GM19372 (cell line): ENCODE measurements around the gene CORO6.
A peak's percentile ranks its signal among the peaks of the same experiment; 100 is the strongest.

Experiments
- ATAC-seq: cut with Tn5 transposase; IDR thresholded peaks from one replicate; pipeline ENCODE4 v1.9.1; 2021; ENCODE audit warnings: mild to moderate bottlenecking, low read depth, moderate library complexity; ENCODE audit not compliant: unreplicated experiment

CORO6 gene

DNA sequence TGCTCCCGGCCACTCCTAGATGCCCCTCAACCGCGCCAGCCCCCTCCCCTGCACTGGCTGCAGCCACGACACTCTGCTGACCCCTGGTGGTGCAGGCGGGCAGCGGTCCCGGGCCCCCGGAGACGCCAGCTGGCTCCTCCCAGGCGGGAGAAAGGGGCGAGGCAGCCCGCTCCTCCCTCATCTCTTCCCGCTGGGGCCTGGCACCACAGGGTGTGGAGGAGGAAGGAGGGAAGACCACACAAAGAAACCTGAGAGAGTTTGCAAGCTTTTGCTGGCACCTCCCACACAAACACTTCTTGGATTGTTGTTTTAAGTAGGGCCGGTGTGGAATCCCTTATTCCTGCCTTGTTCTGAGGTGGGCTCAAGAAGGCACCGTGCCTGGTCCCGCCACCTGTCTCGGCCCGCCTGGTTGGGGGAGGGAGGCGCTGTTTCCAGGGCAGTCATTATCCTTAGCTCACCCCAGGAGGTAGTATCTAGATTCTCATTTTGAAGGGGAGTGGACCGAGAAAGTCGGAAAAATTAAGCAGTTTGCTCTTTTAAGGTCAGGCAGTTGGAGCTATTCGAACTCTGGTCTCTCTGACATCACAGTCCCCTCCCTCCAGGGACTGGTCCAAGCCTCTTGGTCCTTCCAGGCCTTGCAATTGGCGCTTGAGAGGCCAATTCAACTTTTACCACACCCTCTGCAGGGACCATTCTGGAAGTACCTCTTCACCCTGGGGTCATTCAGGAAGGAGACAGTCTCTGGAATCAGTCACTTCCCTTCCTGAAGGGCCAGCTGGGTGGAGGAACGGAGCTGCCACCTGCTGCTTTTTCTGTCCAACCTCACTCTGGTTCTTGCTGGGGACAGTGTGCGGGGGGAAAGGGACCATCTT is 30.7 kb downstream of the CORO6 start:
- no peak for ATAC-seq

DNA sequence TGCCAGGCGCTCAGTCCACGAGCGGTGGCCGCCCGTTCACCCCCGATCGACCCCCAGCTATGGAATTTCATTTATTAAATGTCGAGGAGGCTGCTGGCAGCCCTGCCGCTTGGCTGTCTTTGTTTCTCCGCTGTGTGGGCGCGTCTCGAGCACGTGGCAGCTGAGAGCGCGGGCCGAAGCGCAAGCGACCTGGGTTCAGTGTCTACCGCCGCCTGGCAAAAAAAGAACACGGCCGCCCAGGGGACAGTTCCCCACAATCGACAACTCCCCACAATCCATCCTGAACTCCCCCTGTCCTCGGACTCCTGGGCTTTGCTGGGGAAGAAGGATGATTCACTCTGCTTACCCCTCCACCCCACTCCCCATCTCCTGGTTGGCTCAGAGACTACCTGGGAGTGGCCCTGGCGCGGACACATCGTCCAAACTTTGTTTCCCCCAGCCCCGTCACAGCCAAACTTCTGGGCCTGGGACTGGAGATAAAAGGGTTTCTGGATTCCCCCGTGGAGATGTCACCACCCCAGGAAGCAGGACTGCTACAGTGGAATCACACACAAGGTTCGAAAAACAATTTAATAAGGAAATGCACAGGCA is 31.5 kb downstream of the CORO6 start:
- no peak for ATAC-seq

DNA sequence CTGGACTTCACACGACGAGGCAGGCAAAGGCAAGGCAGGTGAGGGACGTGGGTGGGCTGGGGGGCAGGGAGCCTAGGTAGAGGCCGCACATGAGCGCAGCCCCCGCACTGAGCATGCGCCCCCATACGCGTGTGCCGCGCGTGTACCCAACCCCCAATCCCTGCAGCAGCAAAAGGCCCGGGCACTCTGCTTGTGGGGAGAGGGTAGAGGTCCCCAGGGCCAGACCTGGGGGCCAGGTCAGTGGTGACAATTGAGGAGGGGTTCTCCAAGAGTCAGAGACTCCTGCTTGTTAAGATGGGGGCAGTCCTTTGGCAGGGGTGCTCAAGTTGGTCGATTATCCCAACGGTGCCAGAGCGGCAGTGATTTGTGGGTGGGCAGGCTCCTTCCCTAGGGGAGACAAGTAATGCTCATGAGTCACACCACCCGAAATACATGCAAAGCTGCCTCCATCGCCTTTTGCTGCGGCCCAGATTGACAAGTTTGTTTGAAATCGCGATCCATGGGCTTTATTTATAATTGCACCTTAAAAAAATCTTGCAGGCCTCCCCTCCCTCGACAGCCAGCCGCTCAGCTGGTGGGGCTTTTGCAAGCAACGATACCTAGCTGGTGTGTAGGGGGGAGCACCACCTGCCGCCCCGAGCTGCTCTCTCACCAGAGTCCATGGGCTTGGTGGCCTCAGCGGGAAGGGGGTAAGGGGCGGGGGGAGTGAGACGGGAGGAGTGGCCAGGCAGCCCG is 32.1 kb downstream of the CORO6 start:
- no peak for ATAC-seq

DNA sequence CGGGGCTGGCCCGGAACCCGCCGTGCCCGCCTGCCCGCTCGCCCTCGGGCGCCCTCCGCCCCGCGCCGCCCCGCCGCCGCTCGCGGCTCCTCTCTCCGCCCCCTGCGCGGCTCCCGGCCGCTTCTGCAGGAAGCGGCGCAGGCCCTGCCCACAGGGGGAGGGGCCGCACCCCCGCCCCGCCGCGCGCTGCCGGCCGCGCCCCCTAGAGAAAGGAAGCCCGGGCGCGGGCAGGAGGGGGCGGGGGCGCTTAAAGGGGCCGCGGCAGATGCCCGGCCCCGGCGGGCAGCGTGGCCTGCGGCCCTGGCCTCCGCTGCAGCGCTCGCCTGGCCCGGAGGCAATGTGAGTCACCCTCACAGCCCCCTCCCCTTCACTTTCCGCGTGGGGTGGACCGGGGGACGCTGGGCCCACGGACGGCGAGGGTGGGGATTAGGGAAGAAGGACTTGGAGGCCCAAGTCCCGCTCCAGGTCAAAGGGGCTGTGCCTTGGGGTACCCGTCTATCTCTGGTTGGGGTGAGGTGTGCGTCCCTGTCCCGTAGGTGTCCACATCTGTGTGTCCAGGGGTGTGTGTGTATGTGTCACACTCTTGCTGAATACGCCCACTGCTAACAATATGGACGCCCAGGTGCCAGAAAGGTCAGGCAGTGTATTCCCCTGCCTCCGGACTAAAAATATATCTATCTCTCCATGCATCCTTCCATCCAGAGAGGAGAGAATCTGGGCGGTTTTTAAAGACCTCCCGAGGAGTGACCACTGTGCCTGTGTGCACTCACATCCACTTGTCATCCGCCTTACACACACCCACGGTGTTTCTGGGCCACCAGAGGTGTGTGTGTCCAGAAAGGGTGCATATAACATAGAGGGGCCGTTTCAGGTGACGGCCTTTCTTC is 32.9 kb downstream of the CORO6 start, which contains the start of gene GIT1:
TSS of gene GIT1 (minus strand) at position 125 of the 887 bp plus-strand sequence. CDS start 270 bp downstream, outside the sequence.
- peak; percentile 66 for ATAC-seq

DNA sequence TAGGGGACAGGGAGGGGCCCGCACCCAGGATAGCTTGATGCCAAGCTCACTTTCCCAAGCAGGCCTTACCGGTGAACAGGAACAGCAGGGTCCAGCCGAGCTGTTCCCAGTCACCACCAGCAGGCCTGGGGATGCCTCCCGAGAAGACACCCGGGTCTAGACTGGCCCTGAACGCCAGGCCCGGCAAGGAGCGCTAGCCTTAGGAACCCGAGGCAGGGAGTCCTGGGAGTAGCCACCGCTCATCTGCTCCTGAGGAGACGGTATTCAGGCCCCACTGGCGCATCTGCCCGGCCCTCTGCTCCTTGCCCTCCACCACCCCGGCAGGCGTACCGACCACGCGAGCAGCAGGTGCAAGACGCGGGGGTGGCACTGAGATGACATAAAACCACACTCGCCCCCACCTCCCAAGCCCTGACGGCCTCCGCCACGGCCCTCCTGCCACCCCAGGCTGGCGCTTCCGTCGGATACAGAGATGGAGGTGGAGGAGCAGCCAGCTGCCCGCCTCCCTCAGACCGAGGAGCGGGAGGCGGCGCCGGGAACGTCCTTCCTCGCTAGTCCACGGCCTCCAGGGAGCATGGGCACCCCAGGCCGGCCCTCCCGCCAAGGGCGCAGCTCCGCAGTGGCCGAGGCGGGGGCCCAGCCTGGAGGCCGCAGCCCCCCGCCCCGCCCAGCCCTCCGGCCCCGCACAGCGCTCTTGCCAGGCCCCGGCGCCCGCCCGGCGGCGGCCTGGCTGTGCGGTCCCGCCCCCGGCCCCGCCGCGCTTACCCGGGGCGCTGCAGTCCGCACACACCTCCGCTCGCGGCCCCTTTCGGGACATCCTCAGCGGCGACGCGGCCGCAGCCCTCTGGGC is 33.9 kb downstream of the CORO6 start:
- peak; percentile 15 for ATAC-seq

DNA sequence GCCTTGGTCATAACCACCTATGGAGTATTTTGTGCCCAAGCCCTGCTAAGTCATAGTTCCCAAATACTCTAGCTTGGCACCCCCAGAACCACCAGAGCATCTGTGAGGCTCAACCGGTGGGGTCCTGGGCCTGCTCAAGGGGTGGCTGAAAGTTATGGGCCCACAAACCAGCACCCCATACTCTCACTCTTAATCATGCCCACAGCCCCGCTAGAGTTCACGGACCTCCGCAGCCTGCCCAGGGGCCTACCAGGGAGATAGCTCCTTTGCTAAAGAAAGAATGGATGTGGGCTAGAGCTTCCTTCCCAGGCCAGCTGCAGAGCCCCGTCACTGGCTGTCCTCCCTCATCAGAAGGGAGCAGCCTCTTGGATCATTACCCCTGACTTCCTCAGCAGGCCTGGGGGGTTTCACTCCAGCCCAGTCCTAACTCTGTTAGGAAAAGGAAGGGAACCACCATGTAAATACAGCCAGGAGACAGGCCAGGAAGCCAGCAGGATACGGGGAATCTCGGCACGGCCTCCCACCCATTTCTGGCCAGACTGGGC is 34.6 kb downstream of the CORO6 start:
- ATAC-seq = no peak

DNA sequence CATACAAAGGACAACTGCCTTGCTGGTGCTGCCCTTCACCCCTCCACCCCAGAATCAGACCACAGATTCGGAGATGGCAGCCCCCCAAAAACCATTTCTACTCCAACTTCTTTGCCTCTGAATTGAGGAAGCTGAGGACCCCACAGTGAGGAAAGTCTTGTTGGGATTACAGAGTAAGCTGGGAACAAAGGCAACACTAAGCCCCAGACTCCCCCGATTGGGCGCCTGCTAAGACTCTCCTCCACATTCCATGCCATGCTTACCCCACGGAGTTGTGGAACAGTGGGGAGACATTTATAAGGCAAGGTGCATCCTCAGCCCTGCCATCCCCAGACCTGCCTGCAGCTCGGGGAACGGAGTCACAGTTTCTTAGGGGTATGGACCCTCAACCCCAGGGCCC is 35.1 kb downstream of the CORO6 start:
- no peak for ATAC-seq

DNA sequence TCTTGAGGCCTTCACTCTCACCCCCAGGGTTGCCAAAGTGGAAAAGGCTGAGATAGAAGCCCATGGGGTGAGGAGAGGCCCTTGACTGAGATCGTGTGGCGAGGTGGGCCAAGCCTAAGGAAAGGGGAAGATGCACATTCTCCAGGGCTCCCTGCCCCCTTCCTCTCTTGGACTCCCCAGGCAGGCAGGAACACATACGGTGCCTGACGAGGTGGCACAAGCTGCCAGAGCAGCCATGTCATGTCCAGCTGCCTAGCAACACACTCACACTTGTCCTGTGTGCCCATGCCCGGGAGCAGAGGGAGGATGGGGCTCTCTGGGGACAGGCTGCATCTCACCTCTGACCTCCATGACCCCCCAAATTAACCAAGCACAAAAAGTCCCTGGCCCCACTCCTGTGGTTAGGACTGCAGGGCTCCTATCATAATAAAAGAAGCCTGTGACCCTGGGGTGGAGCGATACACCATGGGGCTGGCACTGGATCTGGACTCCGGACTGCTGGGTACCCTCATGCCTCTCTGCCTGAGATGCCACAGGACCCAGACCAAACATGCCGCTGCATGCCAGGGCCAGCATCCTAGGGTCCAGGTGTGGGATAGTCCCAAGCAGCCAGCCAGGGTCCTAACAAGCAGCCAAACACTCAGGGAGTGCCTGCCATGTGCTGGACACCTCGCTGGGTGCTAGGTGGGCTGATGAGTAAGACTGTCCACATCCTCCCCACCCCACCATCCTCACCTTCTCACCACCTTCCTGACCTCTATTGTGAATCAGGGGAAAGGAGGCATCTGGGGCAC is 35.8 kb downstream of the CORO6 start:
- no peak for ATAC-seq

DNA sequence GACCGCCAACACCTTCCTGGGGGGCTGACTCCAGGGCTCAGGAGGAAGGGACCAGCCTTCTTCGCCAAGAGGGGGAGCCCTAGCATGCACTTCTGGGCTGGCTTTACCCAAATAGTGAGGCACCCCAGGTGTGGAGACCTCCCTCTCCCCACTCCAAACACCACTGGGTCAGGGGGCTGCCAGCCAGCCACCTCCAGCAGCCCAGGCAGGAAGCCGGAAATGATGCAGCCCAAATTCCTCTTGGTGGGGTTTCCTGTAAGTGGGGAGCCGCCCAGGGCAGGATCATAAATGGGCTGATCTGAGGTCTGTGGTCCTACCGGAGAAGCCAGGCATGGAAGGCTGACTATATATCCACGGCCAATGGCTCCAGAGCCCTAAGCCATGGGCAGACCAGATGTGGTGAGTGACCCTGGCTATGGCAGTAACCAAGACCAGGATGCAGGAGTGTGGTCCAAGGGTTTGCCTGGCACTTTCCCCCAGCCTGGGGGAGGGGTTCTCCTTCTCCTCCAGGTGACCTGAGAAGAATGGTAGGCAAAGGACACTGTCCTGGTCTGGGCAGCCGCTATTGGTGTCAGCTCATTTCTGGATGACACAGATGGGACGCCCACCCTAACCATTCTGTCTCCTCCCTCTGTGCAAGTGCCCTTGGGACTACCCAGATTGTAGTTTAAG is 37.5 kb downstream of the CORO6 start:
- no peak for ATAC-seq

DNA sequence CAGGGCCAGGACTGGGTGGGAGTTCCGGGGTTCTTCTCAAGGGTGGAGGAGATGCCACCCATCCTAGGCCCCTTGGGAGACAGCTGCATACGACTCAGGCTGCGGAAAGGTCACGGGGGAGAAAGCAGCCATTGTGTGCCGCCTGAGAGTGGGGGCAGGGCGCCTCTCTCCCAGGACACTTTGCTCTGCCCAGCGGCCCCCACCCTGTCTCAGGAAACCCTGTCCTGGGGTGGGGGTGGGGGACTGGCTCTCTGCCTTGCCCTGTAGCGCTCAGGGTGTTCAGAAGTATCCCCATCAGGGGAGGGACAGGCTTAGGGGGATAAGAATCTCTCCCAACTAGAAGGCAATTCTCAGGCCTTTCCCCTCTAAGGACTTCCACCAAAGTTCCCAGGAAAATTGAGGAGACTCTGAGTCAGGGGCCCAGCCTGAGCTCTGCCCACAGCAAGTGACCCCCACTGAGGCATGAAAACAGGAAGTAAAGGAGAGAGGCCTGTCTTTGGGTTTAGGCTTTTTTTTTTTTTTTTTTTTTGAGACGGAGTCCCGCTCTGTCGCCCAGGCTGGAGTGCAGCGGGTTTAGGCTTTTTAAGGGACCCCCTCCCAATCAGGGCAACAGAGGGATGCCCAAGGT is 38.1 kb downstream of the CORO6 start:
- ATAC-seq = no peak

DNA sequence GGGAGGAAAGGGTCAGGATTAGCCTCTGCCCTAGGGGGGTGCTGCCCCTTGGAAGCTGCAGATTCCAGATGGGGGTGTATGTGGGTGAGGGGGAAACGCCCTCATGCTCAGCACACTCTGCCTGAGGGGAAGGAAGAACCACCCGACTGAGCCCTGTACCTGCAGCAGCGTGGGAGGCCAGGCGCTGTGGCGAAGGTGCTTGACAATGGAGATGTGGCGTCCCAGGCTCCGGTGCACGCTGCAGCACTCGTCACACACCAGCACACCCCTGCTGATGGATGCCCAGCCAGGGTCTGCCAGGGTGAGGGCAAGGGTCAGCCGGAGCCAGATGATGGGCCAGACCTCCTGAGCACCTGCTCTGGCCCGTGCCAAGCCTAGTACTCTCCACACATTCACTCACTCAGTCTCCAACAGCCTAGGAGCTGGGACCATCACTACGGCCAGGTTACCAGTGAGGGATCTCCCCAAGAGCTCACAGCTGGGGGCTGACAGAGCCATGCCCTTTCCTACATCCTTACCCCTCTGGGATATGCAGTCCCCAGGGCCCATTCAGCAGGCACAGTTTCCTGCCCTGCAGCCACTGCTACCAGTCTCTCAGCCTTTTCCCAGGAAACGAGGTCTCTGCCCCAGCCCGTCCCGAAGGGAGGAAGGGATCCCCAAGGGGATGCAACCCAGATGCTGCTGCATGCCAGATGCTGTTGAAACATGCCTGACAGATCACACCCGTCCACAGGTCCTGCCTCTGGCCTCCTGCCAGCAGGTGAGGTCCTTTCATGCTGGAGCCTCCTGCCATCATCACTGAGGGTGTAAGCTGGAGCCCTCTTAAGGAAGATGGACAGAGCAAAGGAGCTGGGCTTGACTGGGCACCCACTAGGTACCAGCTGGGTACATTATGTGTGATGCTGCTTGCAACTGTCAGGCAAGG is 39.1 kb downstream of the CORO6 start:
- ATAC-seq = no peak

DNA sequence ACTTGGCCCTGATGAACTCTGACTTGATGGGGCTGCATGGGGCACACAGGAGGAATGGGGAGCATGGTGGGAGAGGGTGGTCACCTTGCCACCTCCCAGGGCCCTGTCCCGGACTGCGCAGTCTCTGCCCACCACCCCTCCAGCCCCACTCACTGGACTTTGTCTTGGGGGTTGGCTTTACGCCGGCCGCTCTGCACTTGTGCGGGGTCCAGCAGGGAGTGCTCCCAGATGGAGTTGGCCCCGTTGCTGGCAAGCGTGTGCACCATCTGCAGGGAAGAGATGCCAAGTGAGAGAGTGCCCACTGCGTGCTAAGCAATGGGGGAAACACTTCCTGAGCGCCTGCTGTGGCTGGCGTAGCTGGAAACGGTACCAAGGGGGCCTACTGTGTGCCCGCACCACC is 39.9 kb downstream of the CORO6 start:
- no peak for ATAC-seq

DNA sequence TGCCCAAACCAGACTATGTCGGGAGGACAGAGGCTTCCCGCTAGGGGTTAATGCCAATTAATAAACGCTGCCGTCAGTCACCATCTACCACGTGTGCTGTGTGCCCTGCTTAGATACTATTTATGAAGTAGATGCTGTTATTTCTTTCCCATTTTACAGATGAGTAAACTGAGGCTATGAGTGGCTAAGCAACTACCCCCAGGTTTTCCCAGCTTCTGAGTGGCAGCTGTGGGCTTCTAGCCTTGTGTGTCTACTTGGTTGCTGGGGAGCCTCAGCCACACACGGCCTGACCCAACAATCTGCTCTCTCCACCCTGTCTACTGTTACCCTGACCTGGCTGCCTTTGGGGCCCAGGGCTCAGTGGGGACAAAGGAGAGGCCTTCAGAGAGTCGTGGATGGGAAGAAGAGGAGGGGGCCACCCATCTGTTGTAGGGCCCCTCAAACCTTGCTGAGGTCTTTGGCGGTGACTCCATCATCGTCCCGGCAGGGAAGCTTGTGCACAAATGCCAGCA is 40.4 kb downstream of the CORO6 start:
- ATAC-seq = no peak

DNA sequence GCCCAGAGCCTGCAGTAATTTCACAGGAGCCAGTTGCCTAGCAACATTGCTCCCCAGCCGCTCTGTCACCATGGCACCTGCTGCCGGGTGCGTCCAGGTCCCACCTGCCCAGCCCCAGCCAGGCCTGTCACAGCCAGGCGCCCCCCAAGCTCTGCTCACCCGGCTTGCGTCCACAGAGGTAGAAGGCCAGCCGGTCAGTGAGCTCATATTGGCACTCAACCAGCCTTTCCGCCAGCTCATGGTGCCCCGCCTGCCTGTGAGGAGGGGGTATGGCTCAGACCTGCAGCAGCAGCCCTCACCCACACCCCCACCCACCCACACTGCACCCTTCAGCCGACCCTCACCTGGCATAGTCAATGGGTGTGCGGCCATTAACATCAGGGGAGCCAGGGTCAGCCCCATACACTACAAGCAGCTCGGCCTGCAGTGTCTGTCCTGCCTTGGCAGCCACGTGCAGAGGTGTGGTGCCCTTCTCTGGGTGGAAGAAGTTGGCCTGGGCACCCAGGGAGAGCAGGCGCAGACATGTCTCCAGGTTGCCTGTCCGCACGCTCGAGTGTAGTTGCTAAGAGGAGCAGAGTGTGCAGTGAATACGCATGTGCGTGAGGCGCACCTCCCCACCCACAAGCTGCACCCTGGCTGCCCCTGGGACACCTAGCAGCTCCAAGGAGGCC is 41.0 kb downstream of the CORO6 start:
- ATAC-seq = no peak

DNA sequence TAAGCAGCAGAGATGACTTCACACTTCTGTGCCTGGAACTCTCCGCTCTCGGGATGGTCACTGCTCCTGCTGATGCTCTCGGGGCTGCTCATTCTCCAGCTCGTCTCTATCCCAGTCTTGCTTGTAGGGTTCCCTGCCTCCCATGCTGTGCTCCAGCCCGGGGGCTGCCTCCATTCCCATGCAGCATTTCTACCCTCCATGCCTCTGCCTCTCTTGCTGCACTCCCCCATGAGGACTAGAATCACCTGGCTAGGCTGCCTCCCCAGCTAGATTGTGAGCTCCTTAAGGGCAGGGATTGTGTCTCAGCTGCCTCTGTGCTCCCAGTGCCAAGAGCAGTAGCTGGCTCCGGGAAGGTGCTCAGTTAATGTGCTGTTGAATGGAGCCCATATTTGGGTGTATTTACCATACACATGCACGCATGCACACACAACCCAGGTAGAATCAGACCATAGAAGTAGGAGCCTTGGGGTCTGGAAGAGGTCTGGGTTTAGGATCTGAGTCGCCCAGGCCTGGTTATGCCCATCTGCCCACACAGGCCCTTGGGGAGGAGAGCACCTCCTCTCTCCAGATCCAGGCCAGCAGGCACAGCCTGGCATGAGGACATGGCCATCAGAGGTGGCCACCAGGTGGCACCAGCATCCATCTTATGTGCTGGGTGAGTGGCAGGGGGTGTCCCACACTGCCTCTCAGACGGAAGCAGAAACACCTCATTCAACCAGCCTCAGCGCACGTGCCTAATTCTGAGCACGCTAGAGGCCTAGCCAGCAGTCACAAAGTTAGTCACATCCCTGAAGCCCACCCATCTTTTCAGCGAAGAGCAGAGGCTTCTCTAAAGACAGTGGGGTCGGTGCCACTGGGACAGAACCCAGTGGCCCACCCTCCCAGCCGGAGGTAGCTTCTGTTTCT is 42.6 kb downstream of the CORO6 start:
- peak; percentile 68 for ATAC-seq
